IPS-11a (cell line): ENCODE results near the gene AGFG1.
"Not testable (repeated sequence)": the region's sequence is repeated elsewhere in the genome, so short reads cannot be mapped to it uniquely, and the experiment has no call there.

Experiments used
- H3K4me3 ChIP-seq: one replicate; pipeline ENCODE4 v1.5.1; 2013; ENCODE audit warnings: low read depth, low read length, control low read depth

The AGFG1 gene

GRCh38 chr2:227528803-227529202 lies 56.8 kb downstream of the AGFG1 start:
- H3K4me3 ChIP-seq: no peak overlapping the region

- no peak overlapping the region for H3K4me3 ChIP-seq
Measured at GRCh38 chr2:227529871-227530270, 57.9 kb downstream of the AGFG1 start.

GRCh38 chr2:227534714-227535113 lies 62.8 kb downstream of the AGFG1 start:
- no peak overlapping the region for H3K4me3 ChIP-seq

GRCh38 chr2:227536445-227536844 lies 64.5 kb downstream of the AGFG1 start:
- no peak overlapping the region for H3K4me3 ChIP-seq

GRCh38 chr2:227539465-227539956 lies 67.6 kb downstream of the AGFG1 start:
- no peak overlapping the region for H3K4me3 ChIP-seq

DNA sequence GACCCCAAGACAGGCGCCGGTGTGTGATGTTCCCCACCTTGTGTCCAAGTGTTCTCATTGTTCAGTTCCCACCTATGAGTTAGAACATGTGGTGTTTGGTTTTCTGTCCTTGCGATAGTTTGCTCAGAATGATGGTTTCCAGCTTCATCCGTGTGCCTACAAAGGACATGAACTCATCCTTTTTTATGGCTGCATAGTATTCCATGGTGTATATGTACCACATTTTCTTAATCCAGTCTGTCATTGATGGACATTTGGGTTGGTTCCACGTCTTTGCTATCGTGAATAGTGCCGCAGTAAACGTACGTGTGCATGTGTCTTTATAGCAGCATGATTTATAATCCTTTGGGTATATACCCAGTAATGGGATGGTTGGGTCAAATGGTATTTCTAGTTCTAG lies 68.4 kb downstream of the AGFG1 start:
- not testable (repeated sequence) for H3K4me3 ChIP-seq

DNA sequence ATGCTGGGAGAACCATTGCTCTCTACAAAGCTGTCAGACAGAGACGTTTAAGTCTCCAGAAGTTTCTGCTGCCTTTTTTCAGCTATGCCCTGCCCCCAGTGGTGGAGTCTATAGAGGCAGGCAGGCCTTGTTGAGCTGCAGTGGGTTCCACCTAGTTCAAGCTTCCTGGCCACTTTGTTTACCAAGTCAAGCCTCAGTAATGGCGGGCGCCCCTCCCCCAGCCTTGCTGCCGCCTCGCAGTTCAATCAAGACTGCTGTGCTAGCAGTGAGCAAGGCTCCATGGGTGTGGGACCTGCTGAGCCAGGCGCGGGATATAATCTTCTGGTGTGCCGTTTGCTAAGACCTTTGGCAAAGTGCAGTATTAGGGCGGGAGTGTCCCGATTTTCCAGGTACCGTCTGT lies 74.0 kb downstream of the AGFG1 start:
- H3K4me3 ChIP-seq: no peak overlapping the region

DNA sequence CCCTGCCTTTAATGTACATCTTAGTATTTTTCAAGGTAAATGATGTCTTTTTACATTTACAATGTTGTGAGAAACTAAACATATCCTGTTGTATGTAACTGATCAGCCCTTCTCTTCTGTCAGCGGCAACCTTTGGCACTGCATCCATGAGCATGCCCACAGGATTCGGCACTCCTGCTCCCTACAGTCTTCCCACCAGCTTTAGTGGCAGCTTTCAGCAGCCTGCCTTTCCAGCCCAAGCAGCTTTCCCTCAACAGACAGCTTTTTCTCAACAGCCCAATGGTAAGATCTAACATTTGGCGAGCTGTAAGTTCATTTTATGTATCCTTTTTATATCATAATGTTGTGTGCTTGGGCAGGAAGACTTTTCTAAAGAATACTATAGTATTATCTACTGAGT lies 79.9 kb downstream of the AGFG1 start:
- H3K4me3 ChIP-seq: no peak overlapping the region

DNA sequence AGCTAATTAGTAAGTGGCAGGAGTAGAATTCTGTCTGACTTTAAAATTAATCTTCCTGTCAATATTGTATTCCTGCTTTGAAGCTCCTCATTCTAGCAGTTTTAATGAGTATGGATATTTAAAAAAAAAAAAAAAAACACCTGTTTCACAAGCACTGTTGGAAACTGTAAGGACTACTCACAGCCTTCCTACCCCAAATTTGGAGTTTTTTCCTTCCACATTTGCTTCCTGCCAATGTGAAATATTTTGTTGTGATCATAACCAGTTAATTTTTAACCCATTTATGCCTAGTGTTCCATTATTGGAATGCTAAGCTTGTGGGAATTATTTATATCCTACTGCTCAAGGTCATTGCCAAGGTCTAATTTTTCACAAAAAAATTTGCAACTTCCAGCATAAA lies 90.6 kb downstream of the AGFG1 start:
- H3K4me3 ChIP-seq: no peak overlapping the region

DNA sequence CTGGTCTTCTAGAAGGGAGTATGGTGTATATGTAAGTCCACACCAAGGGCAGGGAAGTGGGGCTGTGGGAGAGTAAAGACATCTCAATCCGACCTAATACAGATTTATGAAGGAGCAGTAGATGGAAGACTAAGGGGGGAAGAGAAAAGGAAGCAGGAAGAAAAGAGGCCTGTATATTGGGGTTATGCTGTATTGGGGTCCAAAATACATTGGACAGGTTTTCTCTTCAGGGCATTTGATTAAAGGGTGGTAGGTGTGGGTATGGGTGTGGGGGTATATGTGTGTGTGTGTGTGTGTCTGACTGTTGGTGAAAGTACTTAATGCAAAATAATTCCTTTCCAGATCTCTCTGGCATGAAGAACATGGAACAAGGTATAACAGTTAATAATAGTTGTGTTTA lies 93.1 kb downstream of the AGFG1 start:
- no peak overlapping the region for H3K4me3 ChIP-seq

GRCh38 chr2:227566012-227566411 lies 94.1 kb downstream of the AGFG1 start:
- no peak overlapping the region for H3K4me3 ChIP-seq

DNA sequence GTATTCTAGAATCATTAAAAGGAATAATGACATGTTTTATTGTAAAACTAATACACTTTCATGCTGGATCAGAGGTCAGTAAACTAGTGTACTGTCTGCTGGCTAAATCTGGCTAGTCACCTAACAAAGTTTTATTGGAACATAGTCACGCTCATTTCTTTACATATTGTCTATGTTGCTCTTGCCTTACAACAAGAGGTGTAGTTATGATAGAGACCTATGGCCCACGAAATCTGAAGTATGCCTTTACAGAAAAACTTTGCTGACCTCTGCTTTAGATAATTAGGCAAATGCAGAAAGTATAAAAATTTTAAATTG lies 96.9 kb downstream of the AGFG1 start:
- H3K4me3 ChIP-seq: no peak overlapping the region

- H3K4me3 ChIP-seq: no peak overlapping the region
Measured at GRCh38 chr2:227570615-227571014, 98.7 kb downstream of the AGFG1 start.

DNA sequence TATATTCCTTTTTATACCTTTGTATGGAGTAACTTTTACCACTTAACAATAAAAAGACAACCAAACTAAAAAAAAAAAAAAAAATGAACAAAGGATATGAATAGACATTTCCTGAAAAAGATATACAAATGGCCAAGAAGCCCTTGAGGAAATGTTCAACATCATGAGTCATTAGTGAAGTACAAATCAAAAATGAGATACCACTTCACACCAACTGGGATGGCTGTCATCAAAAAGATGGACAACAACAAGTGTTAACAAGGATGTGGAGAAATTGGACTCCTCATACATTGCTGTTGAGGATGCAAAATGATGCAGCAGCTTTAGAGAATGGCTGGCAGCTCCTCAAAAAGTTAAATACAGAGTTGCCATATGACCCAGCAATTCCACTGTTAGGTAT lies 104.2 kb downstream of the AGFG1 start:
- H3K4me3 ChIP-seq: no peak overlapping the region

GRCh38 chr2:227576812-227577211 lies 104.9 kb downstream of the AGFG1 start:
- H3K4me3 ChIP-seq: no peak overlapping the region

GRCh38 chr2:227577555-227577954 lies 105.6 kb downstream of the AGFG1 start:
- no peak overlapping the region for H3K4me3 ChIP-seq

GRCh38 chr2:227578642-227579041 lies 106.7 kb downstream of the AGFG1 start:
- no peak overlapping the region for H3K4me3 ChIP-seq

DNA sequence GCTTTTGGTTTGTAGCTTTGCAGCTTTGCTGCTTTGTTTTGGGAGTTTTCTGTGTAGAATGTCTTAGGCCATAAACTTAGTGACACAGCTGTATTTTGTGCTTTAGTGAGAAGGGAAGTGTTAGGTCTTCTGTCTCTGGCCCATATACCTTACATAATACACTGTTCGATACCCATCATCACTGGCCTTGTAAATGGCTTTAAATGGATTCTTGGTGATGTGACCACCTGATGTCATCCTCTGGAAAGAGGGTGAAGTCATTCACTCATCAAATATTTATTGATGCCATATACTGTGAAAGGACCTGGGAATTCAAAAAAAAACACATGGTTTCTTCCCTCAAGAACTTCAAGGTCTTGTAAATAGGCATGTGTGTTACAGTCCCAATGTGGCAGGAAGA lies 107.8 kb downstream of the AGFG1 start:
- no peak overlapping the region for H3K4me3 ChIP-seq

DNA sequence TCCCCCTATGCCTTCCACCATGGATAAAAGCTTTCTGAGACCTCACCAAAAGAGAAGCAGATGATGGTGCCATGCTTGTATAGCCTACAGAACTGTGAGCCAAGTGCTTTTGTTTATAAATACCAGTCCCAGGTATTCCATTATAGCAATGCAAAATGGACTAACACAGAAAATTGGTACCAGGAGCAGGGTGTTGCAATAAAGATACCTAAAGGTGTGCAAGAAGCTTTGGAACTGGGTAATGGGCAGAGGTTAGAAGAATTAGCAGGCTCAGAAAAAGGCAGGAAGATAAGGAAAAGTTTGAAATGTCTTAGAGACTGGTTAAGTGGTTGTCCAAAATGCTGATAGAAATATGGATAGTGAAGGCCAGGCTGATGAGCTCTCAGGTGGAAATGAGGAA lies 110.4 kb downstream of the AGFG1 start:
- H3K4me3 ChIP-seq: no peak overlapping the region

DNA sequence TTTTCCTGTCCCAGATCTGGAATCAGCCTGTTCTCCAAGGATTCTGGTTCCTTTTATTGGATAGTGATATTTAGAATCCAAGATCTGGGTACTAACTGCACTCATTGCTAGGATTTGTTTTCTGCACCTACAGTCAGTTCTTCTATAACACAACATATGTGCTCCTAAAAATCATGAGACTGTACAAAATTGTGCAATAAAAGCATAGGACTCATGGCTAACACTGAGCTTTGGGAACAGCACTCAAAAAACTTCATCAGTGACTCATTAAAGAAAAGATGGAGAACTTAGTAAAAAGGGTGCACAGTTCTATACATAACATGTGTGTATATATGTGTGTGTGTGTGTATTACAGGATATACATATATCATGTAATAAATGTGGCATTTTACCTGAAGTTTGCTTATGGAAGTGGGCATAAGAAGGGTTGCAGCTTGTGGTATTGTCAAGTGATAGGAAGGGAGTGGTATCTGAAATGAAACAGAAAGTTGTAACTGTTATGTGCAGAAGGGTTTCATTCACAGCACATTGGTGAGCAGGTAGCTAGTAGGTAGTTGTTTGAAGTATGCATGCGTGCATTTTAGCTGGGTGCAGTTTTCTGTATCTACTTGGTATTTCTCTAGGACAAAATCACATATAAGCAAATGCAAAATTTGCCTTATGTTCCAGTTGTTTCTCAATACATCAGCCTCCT lies 120.9 kb downstream of the AGFG1 start:
- H3K4me3 ChIP-seq: no peak overlapping the region

- no peak overlapping the region for H3K4me3 ChIP-seq
Measured at GRCh38 chr2:227595797-227596196, 123.8 kb downstream of the AGFG1 start.

DNA sequence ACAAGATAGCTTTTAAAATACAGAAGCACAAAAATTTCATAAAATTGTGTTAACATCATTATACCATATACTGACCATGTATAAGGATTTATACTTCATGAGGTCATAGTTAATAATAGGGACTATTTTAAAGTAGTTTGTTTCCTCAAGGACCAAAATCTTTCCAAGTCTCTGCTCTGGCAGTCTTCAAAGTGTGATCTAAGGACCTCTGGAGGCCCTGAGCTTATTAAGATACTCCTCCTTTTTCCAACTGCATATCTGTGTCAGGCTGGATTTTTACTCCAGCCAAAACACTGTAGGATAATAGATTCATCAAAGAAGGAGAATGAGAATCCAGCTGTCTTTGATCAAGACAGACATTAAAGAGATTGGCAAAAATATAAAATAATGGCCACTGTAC lies 125.1 kb downstream of the AGFG1 start:
- no peak overlapping the region for H3K4me3 ChIP-seq

DNA sequence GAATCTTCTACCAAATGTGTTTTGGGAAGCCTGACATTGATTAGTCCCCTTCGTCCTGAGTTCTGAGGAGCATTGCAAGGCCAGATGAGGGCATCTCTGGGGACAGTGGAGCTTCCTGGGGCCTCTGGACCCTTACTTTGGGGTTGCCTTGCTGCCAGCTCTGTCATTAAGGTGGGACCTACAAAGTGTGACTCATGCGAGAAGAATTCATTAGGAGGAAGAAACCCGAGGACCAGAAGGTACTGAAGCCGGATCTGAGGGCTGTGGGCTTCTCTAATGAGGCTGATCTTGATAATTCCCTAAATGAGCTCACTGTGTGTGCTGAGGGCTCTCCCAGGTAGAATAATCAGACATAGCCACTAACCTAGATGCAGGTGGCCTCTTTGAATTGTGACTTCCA lies 126.0 kb downstream of the AGFG1 start:
- H3K4me3 ChIP-seq: no peak overlapping the region
